ENCODE data around the gene CSRP2.

DNA sequence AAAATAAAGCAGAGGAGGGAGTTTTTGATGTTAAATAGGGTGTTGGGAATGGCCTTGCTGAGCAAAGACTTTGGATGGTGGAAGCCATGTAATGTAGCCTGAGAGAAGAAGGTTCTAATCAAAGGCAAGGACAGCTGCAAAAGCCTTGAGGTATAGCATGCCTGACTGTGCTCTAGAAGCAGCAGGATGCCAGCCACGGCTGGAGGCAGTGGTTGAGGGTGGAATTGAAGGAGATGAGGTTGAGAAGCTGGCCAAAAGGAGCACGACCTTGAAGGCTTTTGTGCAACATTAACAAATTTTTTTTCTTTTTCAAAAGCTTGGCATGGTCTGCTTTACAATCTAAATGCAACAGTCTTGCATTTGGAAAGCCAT, 42.3 kb upstream of the CSRP2 start:
- TF ChIP-seq BHLHE40 (IDR thresholded peaks at IDR 0.05; ENCODE audit: borderline replicate concordance) (no peak), LEF1 (IDR thresholded peaks at IDR 0.05; ENCODE audit: borderline replicate concordance) (no peak), ELF4 (IDR thresholded peaks at IDR 0.05) (no peak), PKNOX1 (IDR thresholded peaks at IDR 0.05) (no peak), CTBP1 (IDR thresholded peaks at IDR 0.05; ENCODE audit: borderline replicate concordance) (no peak), TARDBP (IDR thresholded peaks at IDR 0.05) (no peak), SP1 (IDR thresholded peaks at IDR 0.05) (no peak), FOXA1 (IDR thresholded peaks at IDR 0.05) (no peak), NFRKB (IDR thresholded peaks at IDR 0.05) (no peak), FOXK2 (IDR thresholded peaks at IDR 0.05) (no peak), ARNT (IDR thresholded peaks at IDR 0.05) (no peak), ZNF384 (IDR thresholded peaks at IDR 0.05) (no peak)
